GM12892 (cell line): ENCODE data around the gene PGD.
"Not testable (repeated sequence)": the region's sequence is repeated elsewhere in the genome, so short reads cannot be mapped to it uniquely, and the experiment has no call there.

Experiments used
- DNase-seq: peaks from one replicate; pipeline ENCODE4 v3.0.0; 2011; ENCODE audit not compliant: insufficient read length
- FAIRE-seq: peaks from 2 replicates; lab custom pipeline; 2011; peaks lifted over from hg19 to GRCh38; lab: Jason Lieb, UNC
- POLR2A ChIP-seq: IDR thresholded peaks from 2 replicates; pipeline ENCODE4 v1.6.1; 2011; ENCODE audit warnings: low read depth, low read length, control low read depth
- POLR2AphosphoS5 ChIP-seq: IDR thresholded peaks from 2 replicates; pipeline ENCODE4 v1.6.1; 2011; ENCODE audit warnings: low read depth, low read length, control low read depth
- TAF1 ChIP-seq: IDR thresholded peaks from 2 replicates; pipeline ENCODE4 v1.6.1; 2011; ENCODE audit warnings: low read depth, mild to moderate bottlenecking, control low read depth, low read length, borderline replicate concordance

Gene PGD

GRCh38 chr1:10444795-10445397, 46.0 kb downstream of the PGD start:
- TF ChIP-seq POLR2AphosphoS5 (no peak), TAF1 (no peak), POLR2A (no peak)
- DNase-seq (no peak), FAIRE-seq (no peak)

GRCh38 chr1:10446790-10447422, 48.0 kb downstream of the PGD start:
- no peak for TF ChIP-seq TAF1
- no peak for TF ChIP-seq POLR2A
- TF ChIP-seq POLR2AphosphoS5, result no peak
- FAIRE-seq (no peak), DNase-seq (no peak)

- DNase-seq, result no peak
- no peak for TF ChIP-seq POLR2A
- TF ChIP-seq POLR2AphosphoS5, result no peak
- no peak for TF ChIP-seq TAF1
- no peak for FAIRE-seq
Observed at GRCh38 chr1:10449751-10450150, 50.9 kb downstream of the PGD start, which contains the start of gene CORT. TSS of gene CORT (plus strand) at chr1:10450031. CDS start at chr1:10450224, 193 bp downstream.

GRCh38 chr1:10450156-10450814, 51.4 kb downstream of the PGD start:
- DNase-seq (no peak), FAIRE-seq (no peak)
- TF ChIP-seq POLR2AphosphoS5, result no peak
- no peak for TF ChIP-seq POLR2A
- TF ChIP-seq TAF1, result no peak

GRCh38 chr1:10450836-10451235, 52.0 kb downstream of the PGD start:
- DNase-seq (no peak), FAIRE-seq (no peak)
- TF ChIP-seq TAF1, result no peak
- TF ChIP-seq POLR2A, result no peak
- no peak for TF ChIP-seq POLR2AphosphoS5

GRCh38 chr1:10451287-10451686, 52.4 kb downstream of the PGD start:
- FAIRE-seq, result no peak
- TF ChIP-seq TAF1 (no peak), POLR2AphosphoS5 (no peak), POLR2A (no peak)

DNA sequence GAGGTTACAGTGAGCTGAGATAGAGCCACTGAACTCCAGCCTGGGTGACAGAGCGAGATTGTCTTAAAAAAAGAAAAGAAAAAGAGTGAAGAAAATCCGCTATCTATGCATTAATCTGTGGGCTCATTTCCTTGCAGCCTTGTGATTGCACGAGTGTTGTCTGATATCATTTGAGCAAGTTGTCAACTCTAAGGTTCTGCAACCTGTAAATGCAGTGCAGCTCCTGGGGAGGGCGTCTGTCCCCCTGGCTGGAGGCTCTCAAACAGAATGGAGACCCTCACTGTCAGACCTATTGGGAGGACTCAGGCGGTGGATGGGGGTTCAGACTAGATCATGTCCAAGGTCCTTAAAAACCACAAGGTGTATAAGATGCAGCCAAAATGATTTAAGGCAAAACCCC, 57.2 kb downstream of the PGD start:
- TF ChIP-seq POLR2A, result no peak
- no peak for TF ChIP-seq TAF1
- no peak for TF ChIP-seq POLR2AphosphoS5
- no peak for FAIRE-seq
- DNase-seq, result no peak

More at GRCh38 chr1:10451287-10451686, 52.4 kb downstream of the PGD start:
- DNase-seq, result no peak

- no peak for TF ChIP-seq TAF1
- no peak for TF ChIP-seq POLR2A
- TF ChIP-seq POLR2AphosphoS5, result no peak
- DNase-seq, result no peak
- no peak for FAIRE-seq
Observed at GRCh38 chr1:10456661-10457060, 57.8 kb downstream of the PGD start.

DNA sequence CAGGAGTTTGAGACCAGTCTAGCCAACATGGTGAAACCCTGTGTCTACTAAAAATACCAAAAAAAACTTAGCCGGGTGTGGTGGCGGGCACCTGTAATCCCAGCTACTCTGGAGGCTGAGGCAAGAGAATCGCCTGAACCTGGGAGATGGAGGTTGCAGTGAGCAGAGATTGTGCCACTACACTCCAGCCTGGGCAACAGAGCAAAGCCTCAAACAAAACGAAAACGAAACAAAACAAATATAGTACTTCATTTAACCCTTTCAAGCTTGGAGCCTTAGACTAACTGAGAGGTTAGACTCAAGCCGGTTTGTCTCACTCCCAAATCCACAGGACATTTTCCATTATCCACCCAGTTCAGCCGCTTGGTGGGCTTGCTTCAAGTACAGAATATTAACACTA, 58.6 kb downstream of the PGD start:
- DNase-seq, FAIRE-seq: not testable (repeated sequence)

GRCh38 chr1:10457875-10458274, 59.0 kb downstream of the PGD start:
- TF ChIP-seq POLR2AphosphoS5 (peak; percentile 42; the same call in 1 of the 2 replicates), POLR2A (0 out of 2 replicates have a peak, but pooled peaks have one; percentile 34), TAF1 (no peak)
- no peak for FAIRE-seq
- DNase-seq, result no peak

- TF ChIP-seq POLR2AphosphoS5 (no peak), TAF1 (no peak), POLR2A (no peak)
- FAIRE-seq, result no peak
- DNase-seq, result no peak
Observed at GRCh38 chr1:10459184-10459583, 60.3 kb downstream of the PGD start.

- FAIRE-seq (no peak), DNase-seq (no peak)
- TF ChIP-seq TAF1, result no peak
- no peak for TF ChIP-seq POLR2AphosphoS5
Observed at GRCh38 chr1:10467078-10467477, 68.2 kb downstream of the PGD start.

DNA sequence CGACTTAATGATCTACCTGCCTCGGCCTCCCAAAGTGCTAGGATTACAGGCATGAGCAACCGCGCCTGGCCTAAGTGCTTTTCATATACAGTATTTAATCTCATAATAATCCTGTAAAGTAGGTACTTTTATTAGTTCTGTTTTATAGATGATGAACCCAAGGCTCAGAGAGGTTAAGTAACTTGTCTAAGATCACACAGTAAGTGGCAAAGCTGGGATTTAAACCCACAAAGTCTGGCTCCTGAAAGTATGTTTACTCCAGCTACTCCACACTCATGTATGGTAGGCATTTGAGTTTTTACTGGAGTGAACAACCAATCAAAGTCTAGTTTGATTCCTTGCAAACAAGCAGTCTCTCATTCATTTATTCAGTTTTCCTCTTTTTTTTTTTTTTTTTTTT, 71.2 kb downstream of the PGD start:
- DNase-seq, result no peak
- FAIRE-seq, result no peak
- no peak for TF ChIP-seq TAF1
- no peak for TF ChIP-seq POLR2A
- no peak for TF ChIP-seq POLR2AphosphoS5
